HPDE6-E6E7 (cell line): ENCODE data around the gene OVOL3.
"Not testable (repeated sequence)": the region's sequence is repeated elsewhere in the genome, so short reads cannot be mapped to it uniquely, and the experiment has no call there.

ENCODE experiments used
- DNase-seq: peaks from one replicate; pipeline ENCODE4 v3.0.0; 2011; ENCODE audit warnings: missing footprints; ENCODE audit errors: extremely low spot score

OVOL3 gene

GRCh38 chr19:36110487-36111199, at the start of gene OVOL3:
Gene OVOL3, plus strand, starts transcription at chr19:36111143. Its CDS starts 60 bp downstream, at chr19:36111203.
- no peak for DNase-seq

- DNase-seq, result no peak
Observed at GRCh38 chr19:36061367-36061766, 49.6 kb upstream of the OVOL3 start.

- DNase-seq, result no peak
Observed at GRCh38 chr19:36064826-36065225, 46.1 kb upstream of the OVOL3 start.

- DNase-seq, result no peak
Observed at GRCh38 chr19:36067681-36068080, 43.3 kb upstream of the OVOL3 start.

GRCh38 chr19:36068810-36069499, 42.0 kb upstream of the OVOL3 start:
- not testable (repeated sequence) for DNase-seq

GRCh38 chr19:36072081-36072480, 38.9 kb upstream of the OVOL3 start:
- no peak for DNase-seq

GRCh38 chr19:36073121-36073876, 37.6 kb upstream of the OVOL3 start:
- DNase-seq, result no peak

- no peak for DNase-seq
Observed at GRCh38 chr19:36079389-36079945, 31.5 kb upstream of the OVOL3 start.

GRCh38 chr19:36081385-36081784, 29.6 kb upstream of the OVOL3 start:
- no peak for DNase-seq

- DNase-seq, result no peak
Observed at GRCh38 chr19:36081894-36082293, 29.0 kb upstream of the OVOL3 start.

GRCh38 chr19:36082916-36083315, 28.0 kb upstream of the OVOL3 start:
- DNase-seq, result no peak

- DNase-seq, result no peak
Observed at GRCh38 chr19:36084231-36085009, 26.5 kb upstream of the OVOL3 start.

- DNase-seq, result no peak
Observed at GRCh38 chr19:36086326-36086725, 24.6 kb upstream of the OVOL3 start.

- DNase-seq, result no peak
Observed at GRCh38 chr19:36089847-36090246, 21.1 kb upstream of the OVOL3 start.

GRCh38 chr19:36090910-36091695, 19.8 kb upstream of the OVOL3 start:
- no peak for DNase-seq

GRCh38 chr19:36092566-36092965, 18.4 kb upstream of the OVOL3 start:
- no peak for DNase-seq

- DNase-seq, result no peak
Observed at GRCh38 chr19:36093146-36093662, 17.7 kb upstream of the OVOL3 start.

- DNase-seq, result no peak
Observed at GRCh38 chr19:36093687-36094086, 17.3 kb upstream of the OVOL3 start.

GRCh38 chr19:36097036-36097435, 13.9 kb upstream of the OVOL3 start:
- DNase-seq, result no peak

GRCh38 chr19:36099166-36099785, 11.7 kb upstream of the OVOL3 start:
- DNase-seq, result no peak
